ENCODE data around the gene CCDC83.
"Not testable (repeated sequence)": the region's sequence is repeated elsewhere in the genome, so short reads cannot be mapped to it uniquely, and the experiment has no call there.

CCDC83 gene

DNA sequence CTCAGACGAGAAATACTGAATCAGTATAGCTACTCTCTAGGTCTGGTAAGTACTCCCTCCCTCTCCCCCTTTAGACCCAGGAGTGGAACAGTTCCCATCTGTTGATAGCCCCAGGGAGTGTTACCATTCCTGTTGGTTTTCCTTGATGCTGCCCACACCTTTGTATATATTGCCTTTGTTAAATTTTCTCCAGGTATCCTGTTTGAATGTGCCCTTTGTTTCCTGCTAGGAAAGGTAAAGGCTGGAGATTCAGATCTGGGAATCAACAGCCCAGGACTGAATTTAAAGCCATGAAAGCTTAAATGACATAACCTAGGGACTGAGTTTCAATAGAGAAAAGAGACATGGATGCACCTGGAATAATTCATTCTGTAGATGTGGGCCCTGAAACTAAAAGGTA lies 68.3 kb downstream of the CCDC83 start:
- no peak for DNase-seq (ENCODE audit: low read depth)

DNA sequence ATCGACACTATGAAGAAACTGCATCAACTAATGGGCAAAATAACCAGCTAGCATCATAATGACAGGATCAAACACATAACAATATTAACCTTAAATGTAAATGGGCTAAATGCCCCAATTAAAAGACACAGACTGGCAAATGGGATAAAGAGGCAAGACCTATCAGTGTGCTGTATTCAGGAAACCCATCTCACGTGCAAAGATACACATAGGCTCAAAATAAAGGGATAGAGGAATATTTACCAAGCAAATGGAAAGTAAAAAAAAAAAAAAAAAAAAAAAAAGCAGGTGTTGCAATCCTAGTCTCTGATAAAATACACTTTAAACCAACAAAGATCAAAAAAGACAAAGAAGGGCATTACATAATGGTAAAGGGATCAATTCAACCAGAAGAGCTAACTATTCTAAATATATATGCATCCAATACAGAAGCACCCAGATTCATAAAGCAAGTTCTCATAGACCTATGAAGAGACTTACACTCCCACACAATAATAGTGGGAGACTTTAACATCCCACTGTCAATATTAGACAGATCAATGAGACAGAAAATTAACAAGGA lies 71.6 kb downstream of the CCDC83 start:
- DNase-seq (ENCODE audit: low read depth); H3K4me3 ChIP-seq (ENCODE audit: low read depth, low read length): not testable (repeated sequence)

More for the DNA sequence above, 68.3 kb downstream of the CCDC83 start:
- TF ChIP-seq, protein P1, sequence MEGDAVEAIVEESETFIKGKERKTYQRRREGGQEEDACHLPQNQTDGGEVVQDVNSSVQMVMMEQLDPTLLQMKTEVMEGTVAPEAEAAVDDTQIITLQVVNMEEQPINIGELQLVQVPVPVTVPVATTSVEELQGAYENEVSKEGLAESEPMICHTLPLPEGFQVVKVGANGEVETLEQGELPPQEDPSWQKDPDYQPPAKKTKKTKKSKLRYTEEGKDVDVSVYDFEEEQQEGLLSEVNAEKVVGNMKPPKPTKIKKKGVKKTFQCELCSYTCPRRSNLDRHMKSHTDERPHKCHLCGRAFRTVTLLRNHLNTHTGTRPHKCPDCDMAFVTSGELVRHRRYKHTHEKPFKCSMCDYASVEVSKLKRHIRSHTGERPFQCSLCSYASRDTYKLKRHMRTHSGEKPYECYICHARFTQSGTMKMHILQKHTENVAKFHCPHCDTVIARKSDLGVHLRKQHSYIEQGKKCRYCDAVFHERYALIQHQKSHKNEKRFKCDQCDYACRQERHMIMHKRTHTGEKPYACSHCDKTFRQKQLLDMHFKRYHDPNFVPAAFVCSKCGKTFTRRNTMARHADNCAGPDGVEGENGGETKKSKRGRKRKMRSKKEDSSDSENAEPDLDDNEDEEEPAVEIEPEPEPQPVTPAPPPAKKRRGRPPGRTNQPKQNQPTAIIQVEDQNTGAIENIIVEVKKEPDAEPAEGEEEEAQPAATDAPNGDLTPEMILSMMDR (IDR thresholded peaks at IDR 0.05; ENCODE audit: low read depth, low read length) = no peak
- TF ChIP-seq POLR2A (IDR thresholded peaks at IDR 0.05; ENCODE audit: extremely low read depth, insufficient read length) (no peak), MYC (IDR thresholded peaks at IDR 0.05; ENCODE audit: low read depth, low read length) (no peak)
- TF ChIP-seq, protein P2, sequence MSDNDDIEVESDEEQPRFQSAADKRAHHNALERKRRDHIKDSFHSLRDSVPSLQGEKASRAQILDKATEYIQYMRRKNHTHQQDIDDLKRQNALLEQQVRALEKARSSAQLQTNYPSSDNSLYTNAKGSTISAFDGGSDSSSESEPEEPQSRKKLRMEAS (IDR thresholded peaks at IDR 0.05; ENCODE audit: low read depth, low read length) = no peak
- H3K4me3 ChIP-seq (ENCODE audit: low read depth, low read length) = no peak overlapping the region

DNA sequence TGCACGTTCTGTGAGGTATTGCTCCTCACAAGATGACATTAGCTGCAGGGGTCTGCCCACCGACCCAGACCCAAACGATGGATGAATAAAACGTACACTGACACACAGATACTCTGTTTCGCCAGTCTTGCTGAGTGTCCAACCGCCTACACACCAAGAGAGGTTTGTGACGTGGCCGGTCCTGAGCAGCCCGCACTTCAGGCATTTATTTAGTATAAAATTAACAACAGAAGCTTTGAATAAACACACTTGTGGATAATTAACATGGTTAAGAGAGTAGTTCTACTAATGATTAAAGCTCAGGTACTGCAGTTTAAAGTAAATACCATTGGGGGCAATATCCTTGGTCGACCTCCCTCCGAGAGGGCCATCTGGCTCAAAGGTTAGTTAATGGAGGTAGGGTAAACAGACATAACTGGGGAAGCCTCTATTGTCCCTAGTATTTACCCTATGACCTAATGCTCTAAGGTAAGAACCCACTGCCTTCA lies 75.7 kb downstream of the CCDC83 start:
- TF ChIP-seq MYC (IDR thresholded peaks at IDR 0.05; ENCODE audit: low read depth, low read length) (no peak), POLR2A (IDR thresholded peaks at IDR 0.05; ENCODE audit: extremely low read depth, insufficient read length) (no peak)
- TF ChIP-seq, protein P1 (IDR thresholded peaks at IDR 0.05; ENCODE audit: low read depth, low read length) = no peak
- TF ChIP-seq, protein P2 (IDR thresholded peaks at IDR 0.05; ENCODE audit: low read depth, low read length) = no peak
- DNase-seq (ENCODE audit: low read depth) = no peak
- H3K4me3 ChIP-seq (ENCODE audit: low read depth, low read length) = no peak overlapping the region

DNA sequence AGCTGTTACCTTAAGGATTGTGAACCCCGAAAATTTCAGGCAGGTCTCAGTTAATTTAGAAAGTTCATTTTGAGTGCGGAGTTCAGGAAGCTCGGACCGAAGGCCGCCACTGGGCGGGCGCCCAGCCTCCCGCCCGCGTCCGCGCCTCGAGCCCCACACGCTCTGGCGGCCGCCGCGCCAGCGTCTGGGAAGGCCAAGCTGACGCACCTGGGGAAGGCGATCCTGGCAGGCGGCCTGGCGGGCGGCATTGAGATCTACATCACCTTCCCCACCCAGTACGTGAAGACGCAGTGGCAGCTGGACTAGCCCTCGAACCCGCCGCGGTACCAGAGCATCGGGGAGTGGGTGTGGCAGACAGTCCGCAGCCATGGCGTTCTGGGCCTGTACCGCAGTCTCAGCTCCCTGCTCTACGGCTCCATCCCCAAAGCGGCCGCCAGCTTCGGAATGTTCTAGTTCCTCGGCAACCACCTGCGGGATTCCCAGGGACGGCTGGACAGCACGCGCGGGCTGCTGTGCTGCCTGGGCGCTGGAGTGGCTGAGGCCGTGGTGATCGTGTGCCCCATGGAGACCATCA lies 79.5 kb downstream of the CCDC83 start:
- no peak overlapping the region for H3K4me3 ChIP-seq (ENCODE audit: low read depth, low read length)
- no peak for DNase-seq (ENCODE audit: low read depth)
- TF ChIP-seq MYC (IDR thresholded peaks at IDR 0.05; ENCODE audit: low read depth, low read length) (no peak), POLR2A (IDR thresholded peaks at IDR 0.05; ENCODE audit: extremely low read depth, insufficient read length) (no peak)
- TF ChIP-seq, protein P2 (IDR thresholded peaks at IDR 0.05; ENCODE audit: low read depth, low read length) = no peak
- TF ChIP-seq, protein P1 (IDR thresholded peaks at IDR 0.05; ENCODE audit: low read depth, low read length) = no peak

DNA sequence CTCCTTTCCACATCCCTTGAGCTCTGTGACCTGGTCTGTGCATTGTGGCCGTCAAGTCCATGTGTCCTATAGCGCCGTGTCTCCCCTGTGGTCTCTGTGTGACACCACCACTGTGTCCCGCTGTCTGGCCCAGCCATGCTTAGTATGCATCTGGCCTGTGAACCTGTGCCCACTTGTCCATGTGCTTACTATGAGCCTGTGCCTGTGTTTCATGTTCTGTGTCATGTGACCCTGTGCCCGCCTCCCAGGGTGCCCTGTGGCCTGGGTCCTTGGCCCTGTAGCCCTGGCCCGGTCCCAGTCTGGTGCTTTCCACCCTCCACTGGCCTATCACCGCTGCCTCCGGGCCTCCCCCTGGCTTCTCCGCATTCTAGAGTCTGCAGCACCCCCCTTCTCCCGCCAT lies 80.6 kb downstream of the CCDC83 start:
- TF ChIP-seq, protein P1 (IDR thresholded peaks at IDR 0.05; ENCODE audit: low read depth, low read length) = no peak
- no peak for TF ChIP-seq POLR2A (IDR thresholded peaks at IDR 0.05; ENCODE audit: extremely low read depth, insufficient read length)
- TF ChIP-seq MYC (IDR thresholded peaks at IDR 0.05; ENCODE audit: low read depth, low read length) = no peak
- TF ChIP-seq, protein P2 (IDR thresholded peaks at IDR 0.05; ENCODE audit: low read depth, low read length) = no peak
- no peak overlapping the region for H3K4me3 ChIP-seq (ENCODE audit: low read depth, low read length)
- no peak for DNase-seq (ENCODE audit: low read depth)

DNA sequence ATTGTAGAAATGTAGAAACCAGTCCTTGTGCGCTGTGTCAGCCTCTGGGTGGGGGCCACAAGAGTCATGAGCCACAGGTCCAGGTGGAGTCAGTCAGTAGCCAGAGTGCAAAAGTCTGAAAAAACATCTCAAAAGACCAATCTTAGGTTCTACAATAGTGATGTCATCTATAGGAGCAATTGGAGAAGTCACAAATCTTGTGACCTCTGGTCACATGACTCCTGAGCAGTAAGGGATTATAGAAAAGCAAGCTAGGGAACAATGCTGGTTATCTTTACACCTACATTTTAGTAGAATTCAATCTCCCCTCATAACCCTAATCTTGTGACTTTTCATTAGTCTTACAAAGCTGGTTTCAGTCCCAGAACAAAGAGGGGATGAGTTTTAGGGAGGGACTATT lies 82.7 kb downstream of the CCDC83 start:
- TF ChIP-seq MYC (IDR thresholded peaks at IDR 0.05; ENCODE audit: low read depth, low read length) (no peak), POLR2A (IDR thresholded peaks at IDR 0.05; ENCODE audit: extremely low read depth, insufficient read length) (no peak)
- TF ChIP-seq, protein P1 (IDR thresholded peaks at IDR 0.05; ENCODE audit: low read depth, low read length) = no peak
- TF ChIP-seq, protein P2 (IDR thresholded peaks at IDR 0.05; ENCODE audit: low read depth, low read length) = no peak
- DNase-seq (ENCODE audit: low read depth) = no peak
- no peak overlapping the region for H3K4me3 ChIP-seq (ENCODE audit: low read depth, low read length)
